ENCODE measurements around the gene ZSCAN23. TPM values are rescaled to one million over a fixed set of nuclear protein-coding genes. Genes with fewer than 3 reads are reported as not detected.
"Not testable (repeated sequence)": the region's sequence is repeated elsewhere in the genome, so short reads cannot be mapped to it uniquely, and the experiment has no call there.

Gene ZSCAN23
- total RNA-seq, 4 donors from 2014 or later: 1.5 to 6.6 (median 2.6) TPM

- TF ChIP-seq CTCF (IDR thresholded peaks at IDR 0.05) (no peak), EP300 (IDR thresholded peaks at IDR 0.05) (no peak), POLR2A (IDR thresholded peaks at IDR 0.05) (no peak)
- 92 to 97% methylated on average over 1 of the region's 1 CpG for WGBS, 2 donors
- Histone ChIP-seq H3K27me3 (no peaks in the 10 kb centered on the region), H3K27ac (no peak overlapping the region), H3K36me3 (peaks cover 0 to 13% (median 0%) of the 10 kb centered on the region in 3 donors), H3K4me3 (no peak overlapping the region), H3K4me1 (no peaks in the 10 kb centered on the region), H3K9me3 (peaks cover 0 to 9% (median 0%) of the 10 kb centered on the region in 4 donors)
- no peak for DNase-seq (ENCODE audit: low spot score in 2 of 2)
These were observed 19.7 kb downstream of the ZSCAN23 start for GRCh38 chr6:28423546-28423945.

- no peak overlapping the region for H3K4me3 ChIP-seq
- no peak overlapping the region for H3K27ac ChIP-seq
- H3K4me1 ChIP-seq: no peaks in the 10 kb centered on the region
- peaks cover 0 to 22% (median 0%) of the 10 kb centered on the region in 4 donors for H3K9me3 ChIP-seq
- TF ChIP-seq CTCF (IDR thresholded peaks at IDR 0.05) (no peak), EP300 (IDR thresholded peaks at IDR 0.05) (no peak), POLR2A (IDR thresholded peaks at IDR 0.05) (no peak)
- DNase-seq (ENCODE audit: low spot score in 2 of 2): no peak
- no peaks in the 10 kb centered on the region for H3K36me3 ChIP-seq
- no peaks in the 10 kb centered on the region for H3K27me3 ChIP-seq
These were observed 29.6 kb downstream of the ZSCAN23 start for GRCh38 chr6:28413681-28414080.

- Histone ChIP-seq H3K4me1 (no peaks in the 10 kb centered on the region), H3K9me3 (peaks cover 0 to 22% (median 0%) of the 10 kb centered on the region in 4 donors), H3K4me3 (no peak overlapping the region), H3K27me3 (no peaks in the 10 kb centered on the region), H3K36me3 (no peaks in the 10 kb centered on the region), H3K27ac (no peak overlapping the region)
- no peak for DNase-seq (ENCODE audit: low spot score in 2 of 2)
- TF ChIP-seq CTCF (IDR thresholded peaks at IDR 0.05) (no peak), POLR2A (IDR thresholded peaks at IDR 0.05) (no peak), EP300 (IDR thresholded peaks at IDR 0.05) (no peak)
- 94 to 95% methylated on average over 2 of the region's 2 CpGs for WGBS, 2 donors
These were observed 32.5 kb downstream of the ZSCAN23 start for GRCh38 chr6:28410767-28411166.

GRCh38 chr6:28408076-28408802 lies 35.1 kb downstream of the ZSCAN23 start:
- H3K4me1 ChIP-seq: no peaks in the 10 kb centered on the region
- WGBS, 2 donors: 75 to 89% methylated on average over 5 of the region's 5 CpGs
- no peak for DNase-seq (ENCODE audit: low spot score in 2 of 2)
- H3K27ac ChIP-seq: no peak overlapping the region
- no peak overlapping the region for H3K4me3 ChIP-seq
- H3K27me3 ChIP-seq: no peaks in the 10 kb centered on the region
- no peaks in the 10 kb centered on the region for H3K36me3 ChIP-seq
- TF ChIP-seq EP300 (IDR thresholded peaks at IDR 0.05) (no peak), POLR2A (IDR thresholded peaks at IDR 0.05) (no peak), CTCF (IDR thresholded peaks at IDR 0.05) (no peak)
- H3K9me3 ChIP-seq: peaks cover 0 to 7% (median 0%) of the 10 kb centered on the region in 4 donors

- H3K9me3 ChIP-seq: peaks cover 0 to 7% (median 0%) of the 10 kb centered on the region in 4 donors
- H3K4me1 ChIP-seq: no peaks in the 10 kb centered on the region
- H3K27ac ChIP-seq: no peak overlapping the region
- no peak for DNase-seq (ENCODE audit: low spot score in 2 of 2)
- TF ChIP-seq EP300 (IDR thresholded peaks at IDR 0.05) (no peak), POLR2A (IDR thresholded peaks at IDR 0.05) (no peak), CTCF (IDR thresholded peaks at IDR 0.05) (no peak)
- 61 to 64% methylated on average over 2 of the region's 2 CpGs for WGBS, 2 donors
- no peaks in the 10 kb centered on the region for H3K36me3 ChIP-seq
- no peaks in the 10 kb centered on the region for H3K27me3 ChIP-seq
- no peak overlapping the region for H3K4me3 ChIP-seq
These were observed 35.9 kb downstream of the ZSCAN23 start for GRCh38 chr6:28407401-28407800.

GRCh38 chr6:28403923-28404322 lies 39.4 kb downstream of the ZSCAN23 start:
- not testable (repeated sequence) for H3K9me3 ChIP-seq; H3K4me1 ChIP-seq; H3K27me3 ChIP-seq; H3K4me3 ChIP-seq; H3K36me3 ChIP-seq; DNase-seq (ENCODE audit: low spot score in 2 of 2); H3K27ac ChIP-seq
- 90 to 95% methylated on average over 5 of the region's 5 CpGs for WGBS, 2 donors
